Measurements from ENCODE around the gene ADRA2C.
A peak's percentile ranks its signal among the peaks of the same experiment; 100 is the strongest.
"Not testable (repeated sequence)": the region's sequence is repeated elsewhere in the genome, so short reads cannot be mapped to it uniquely, and the experiment has no call there.

ADRA2C gene

DNA sequence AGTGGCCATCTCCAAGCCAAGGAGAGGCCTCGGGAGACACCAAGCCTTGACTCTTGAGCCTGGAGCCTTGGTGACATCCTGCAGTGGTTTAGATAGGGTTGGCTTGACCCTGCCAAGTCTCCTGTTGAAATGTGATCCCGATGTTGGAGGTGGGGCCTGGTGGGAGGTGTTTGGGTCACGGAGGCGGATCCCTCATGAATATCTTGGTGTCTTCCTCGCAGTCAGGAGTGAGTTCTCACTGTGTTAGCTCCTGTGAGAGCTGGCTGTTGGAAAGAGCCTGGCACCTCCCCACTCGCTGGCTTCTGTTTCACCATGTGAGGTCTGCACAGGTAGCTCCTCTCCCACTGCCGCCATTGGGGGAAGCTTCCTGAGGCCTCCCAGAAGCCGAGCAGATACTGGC is 38.8 kb downstream of the ADRA2C start:
- Mint-ChIP-seq H3K36me3 (no peaks in the 10 kb centered on the region), H3K4me3 (no peak overlapping the region)
- no peak for ATAC-seq

DNA sequence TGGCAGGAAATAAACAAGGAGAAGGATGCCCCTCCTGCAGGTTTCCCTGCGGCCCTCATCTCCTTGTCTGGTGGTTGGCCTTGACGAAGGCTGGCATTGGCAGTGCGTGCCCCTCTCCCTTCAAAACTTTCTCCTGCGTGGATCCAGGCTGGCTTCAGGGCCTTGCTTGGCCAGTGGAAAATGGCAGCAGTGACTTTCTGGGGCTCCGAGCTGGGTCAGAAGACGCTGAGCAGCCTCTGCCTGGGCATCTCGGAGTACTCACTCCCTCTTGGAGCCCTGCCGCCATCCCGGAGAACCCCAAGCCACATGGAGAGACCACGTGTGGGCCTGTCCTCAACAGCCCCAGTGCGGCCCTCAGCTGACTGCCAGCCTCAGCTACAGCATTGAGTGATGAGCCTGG is 39.5 kb downstream of the ADRA2C start:
- DNase-seq (ENCODE audit: low spot score in 2 of 2), result no peak
- Mint-ChIP-seq H3K4me1 (no peaks in the 10 kb centered on the region), H3K27ac (no peak overlapping the region), H3K4me3 (no peak overlapping the region), H3K36me3 (no peaks in the 10 kb centered on the region), H3K9me3 (no peaks in the 10 kb centered on the region)
- ATAC-seq, result no peak

More for the DNA sequence above, 38.8 kb downstream of the ADRA2C start:
- Mint-ChIP-seq H3K4me1 (no peaks in the 10 kb centered on the region), H3K9me3 (no peaks in the 10 kb centered on the region), H3K27ac (no peak overlapping the region)
- no peak for DNase-seq (ENCODE audit: low spot score in 2 of 2)

- DNase-seq (ENCODE audit: low spot score in 2 of 2), result no peak
- H3K9me3 Mint-ChIP-seq, result no peaks in the 10 kb centered on the region
- no peak overlapping the region for H3K27ac Mint-ChIP-seq
- no peak for ATAC-seq
- H3K4me3 Mint-ChIP-seq, result no peak overlapping the region
- H3K4me1 Mint-ChIP-seq, result no peaks in the 10 kb centered on the region
- H3K36me3 Mint-ChIP-seq, result no peaks in the 10 kb centered on the region
Measured at GRCh38 chr4:3807311-3807710, 41.1 kb downstream of the ADRA2C start.

- no peak overlapping the region for H3K27ac Mint-ChIP-seq
- no peak for ATAC-seq
- H3K36me3 Mint-ChIP-seq, result no peaks in the 10 kb centered on the region
- DNase-seq (ENCODE audit: low spot score in 2 of 2), result no peak
- H3K4me3 Mint-ChIP-seq, result no peak overlapping the region
- no peaks in the 10 kb centered on the region for H3K9me3 Mint-ChIP-seq
- H3K4me1 Mint-ChIP-seq, result no peaks in the 10 kb centered on the region
Measured at GRCh38 chr4:3807822-3808496, 41.8 kb downstream of the ADRA2C start.

DNA sequence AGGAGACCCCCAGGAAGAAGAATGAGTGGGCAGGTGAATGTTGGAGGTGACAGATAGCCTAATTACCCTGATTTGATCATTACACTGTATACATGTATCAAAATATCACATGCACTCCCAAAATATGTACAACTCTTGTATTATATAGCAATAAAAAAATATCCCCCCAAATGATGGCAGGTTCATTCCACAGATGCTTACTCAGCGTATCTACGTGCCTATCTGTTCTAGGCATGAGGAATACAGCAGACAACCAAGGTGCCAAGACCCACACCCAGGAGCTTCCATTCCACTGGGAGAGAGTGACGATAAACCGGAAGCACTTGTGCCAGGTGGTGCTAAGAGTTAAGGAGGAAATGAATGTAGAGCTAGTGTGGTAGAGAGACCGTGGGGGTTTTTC is 42.4 kb downstream of the ADRA2C start:
- DNase-seq (ENCODE audit: low spot score in 2 of 2), result no peak
- H3K4me3 Mint-ChIP-seq, result no peak overlapping the region
- H3K27ac Mint-ChIP-seq, result no peak overlapping the region
- no peaks in the 10 kb centered on the region for H3K4me1 Mint-ChIP-seq
- no peak for ATAC-seq
- H3K36me3 Mint-ChIP-seq, result no peaks in the 10 kb centered on the region
- no peaks in the 10 kb centered on the region for H3K9me3 Mint-ChIP-seq

GRCh38 chr4:3809028-3809427 is 42.8 kb downstream of the ADRA2C start:
- H3K9me3 Mint-ChIP-seq, result no peaks in the 10 kb centered on the region
- H3K27ac Mint-ChIP-seq, result no peak overlapping the region
- H3K4me1 Mint-ChIP-seq, result no peaks in the 10 kb centered on the region
- ATAC-seq, result no peak
- DNase-seq (ENCODE audit: low spot score in 2 of 2), result no peak
- no peaks in the 10 kb centered on the region for H3K36me3 Mint-ChIP-seq
- H3K4me3 Mint-ChIP-seq, result no peak overlapping the region

- no peak overlapping the region for H3K4me3 Mint-ChIP-seq
- no peaks in the 10 kb centered on the region for H3K9me3 Mint-ChIP-seq
- ATAC-seq (no peak), DNase-seq (ENCODE audit: low spot score in 2 of 2) (no peak)
- H3K36me3 Mint-ChIP-seq, result no peaks in the 10 kb centered on the region
- no peak overlapping the region for H3K27ac Mint-ChIP-seq
- no peaks in the 10 kb centered on the region for H3K4me1 Mint-ChIP-seq
Measured at GRCh38 chr4:3809451-3810110, 43.4 kb downstream of the ADRA2C start.

DNA sequence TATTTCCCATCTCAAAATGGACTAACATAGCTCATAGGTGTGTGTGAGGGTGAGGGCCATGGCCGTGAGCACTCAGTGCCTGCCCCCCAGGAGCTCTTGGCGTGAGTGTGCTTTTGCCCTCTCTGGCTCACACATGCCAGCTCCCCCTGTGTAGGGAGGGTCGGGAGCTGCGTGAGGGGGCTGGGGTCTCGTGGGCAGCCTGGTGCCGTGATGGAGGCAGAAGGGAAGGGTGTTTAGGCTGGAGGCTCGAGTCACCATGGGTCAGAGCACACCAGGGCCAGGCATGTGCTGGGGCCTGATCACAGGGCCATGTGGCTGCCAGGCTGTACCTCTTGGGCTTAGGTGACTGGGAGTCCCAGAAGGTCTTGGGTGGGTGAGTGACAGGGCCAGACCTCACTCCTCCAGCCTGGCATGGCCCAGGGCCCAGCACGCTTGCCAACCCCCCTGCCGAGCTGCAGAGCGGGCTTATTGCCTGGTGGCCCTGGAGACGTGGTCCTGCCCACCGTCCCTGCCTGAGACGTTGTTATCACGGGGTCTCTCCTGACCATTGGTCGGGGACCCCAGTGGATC is 44.0 kb downstream of the ADRA2C start:
- H3K9me3 Mint-ChIP-seq, result no peaks in the 10 kb centered on the region
- H3K4me1 Mint-ChIP-seq, result no peaks in the 10 kb centered on the region
- DNase-seq (ENCODE audit: low spot score in 2 of 2) (no peak), ATAC-seq (no peak)
- H3K27ac Mint-ChIP-seq, result no peak overlapping the region
- H3K36me3 Mint-ChIP-seq, result no peaks in the 10 kb centered on the region
- H3K4me3 Mint-ChIP-seq, result no peak overlapping the region

DNA sequence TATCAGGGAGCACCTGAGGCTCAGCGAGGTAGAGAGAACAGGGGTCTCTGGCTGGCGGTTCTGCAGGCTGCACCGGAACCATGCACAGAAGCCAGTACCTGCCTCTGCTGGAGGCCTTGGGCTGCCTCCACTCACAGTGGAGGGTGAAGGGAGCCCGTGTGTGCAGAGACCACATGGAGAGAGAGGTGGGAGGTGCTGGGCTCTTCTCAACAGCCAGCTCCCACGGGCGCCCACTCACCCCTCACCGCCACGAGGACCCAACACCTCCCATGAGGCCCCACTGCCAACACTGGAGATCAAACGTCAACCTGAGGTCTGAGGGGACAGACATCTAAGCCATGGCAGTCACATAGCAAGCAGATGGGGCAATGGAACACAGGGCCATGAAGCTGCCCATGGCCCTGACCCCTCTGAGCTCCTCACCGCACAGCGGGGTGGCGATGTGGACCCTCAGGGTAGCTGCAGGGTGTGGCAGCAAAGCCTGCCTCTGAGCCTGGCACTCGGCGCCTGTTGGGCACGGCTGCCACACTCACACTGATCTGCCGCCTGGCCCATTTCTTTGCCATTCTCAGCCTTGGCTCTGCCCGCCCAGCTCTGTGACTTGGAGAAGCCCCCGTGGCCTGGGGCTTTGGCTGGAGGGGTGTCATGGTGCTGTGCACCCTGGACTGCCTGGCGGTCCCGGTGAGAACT is 44.8 kb downstream of the ADRA2C start:
- no peak overlapping the region for H3K27ac Mint-ChIP-seq
- H3K9me3 Mint-ChIP-seq, result no peaks in the 10 kb centered on the region
- H3K36me3 Mint-ChIP-seq, result no peaks in the 10 kb centered on the region
- H3K4me3 Mint-ChIP-seq, result no peak overlapping the region
- no peak for DNase-seq (ENCODE audit: low spot score in 2 of 2)
- no peaks in the 10 kb centered on the region for H3K4me1 Mint-ChIP-seq
- no peak for ATAC-seq

- DNase-seq (ENCODE audit: low spot score in 2 of 2), result no peak
- ATAC-seq, result no peak
- H3K36me3 Mint-ChIP-seq, result no peaks in the 10 kb centered on the region
- no peaks in the 10 kb centered on the region for H3K9me3 Mint-ChIP-seq
- no peak overlapping the region for H3K4me3 Mint-ChIP-seq
- no peak overlapping the region for H3K27ac Mint-ChIP-seq
- no peaks in the 10 kb centered on the region for H3K4me1 Mint-ChIP-seq
Measured at GRCh38 chr4:3811621-3812020, 45.4 kb downstream of the ADRA2C start.

GRCh38 chr4:3812211-3812934 is 46.2 kb downstream of the ADRA2C start:
- Mint-ChIP-seq H3K27ac (no peak overlapping the region), H3K36me3 (no peaks in the 10 kb centered on the region), H3K4me1 (no peaks in the 10 kb centered on the region), H3K9me3 (no peaks in the 10 kb centered on the region), H3K4me3 (no peak overlapping the region)
- ATAC-seq, result no peak
- no peak for DNase-seq (ENCODE audit: low spot score in 2 of 2)

DNA sequence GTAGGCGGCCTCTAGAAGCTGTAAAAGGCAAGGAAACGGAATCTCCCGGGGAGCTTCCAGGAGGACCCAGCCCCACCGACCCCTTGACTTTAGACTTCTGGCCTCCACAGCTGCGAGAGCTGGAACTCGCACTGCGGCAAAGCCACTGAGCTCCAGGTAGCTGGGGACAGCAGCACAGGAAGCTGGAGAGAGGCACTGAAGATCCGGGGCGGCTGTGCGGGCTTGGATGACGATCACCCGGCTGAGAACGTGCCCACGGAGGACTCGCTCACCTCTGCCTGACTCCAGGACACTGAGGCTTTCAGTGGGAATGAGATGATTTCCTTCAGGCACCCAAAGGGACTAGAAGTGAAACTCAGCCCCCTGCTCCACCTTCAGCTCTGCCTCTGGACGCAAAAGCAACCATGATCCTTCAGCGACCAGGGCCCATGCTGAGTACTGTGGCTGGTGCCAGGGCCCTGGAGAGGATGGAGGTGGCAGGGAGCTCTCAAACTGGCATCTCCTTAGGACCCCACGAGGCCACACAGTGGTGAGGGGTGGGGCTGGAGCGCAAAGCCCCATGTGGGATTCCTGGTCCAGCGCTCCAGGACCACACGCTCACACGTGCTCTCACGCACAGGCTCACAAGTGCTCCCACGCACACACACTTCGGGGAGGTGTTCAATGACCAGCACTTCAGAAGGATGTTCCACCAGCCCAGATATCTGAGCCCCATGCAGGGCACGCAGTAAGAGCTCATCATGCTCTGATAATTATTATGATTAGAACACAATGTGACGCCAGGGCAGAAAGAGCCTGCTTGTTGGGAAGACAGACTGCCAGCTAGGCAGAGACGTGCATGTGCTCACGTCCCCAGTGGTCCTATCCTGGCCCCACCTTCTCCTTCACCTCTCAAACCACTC is 47.2 kb downstream of the ADRA2C start:
- DNase-seq (ENCODE audit: low spot score in 2 of 2) (no peak), ATAC-seq (no peak)
- Mint-ChIP-seq H3K27ac (no peak overlapping the region), H3K36me3 (no peaks in the 10 kb centered on the region), H3K9me3 (no peaks in the 10 kb centered on the region), H3K4me3 (no peak overlapping the region), H3K4me1 (no peaks in the 10 kb centered on the region)

DNA sequence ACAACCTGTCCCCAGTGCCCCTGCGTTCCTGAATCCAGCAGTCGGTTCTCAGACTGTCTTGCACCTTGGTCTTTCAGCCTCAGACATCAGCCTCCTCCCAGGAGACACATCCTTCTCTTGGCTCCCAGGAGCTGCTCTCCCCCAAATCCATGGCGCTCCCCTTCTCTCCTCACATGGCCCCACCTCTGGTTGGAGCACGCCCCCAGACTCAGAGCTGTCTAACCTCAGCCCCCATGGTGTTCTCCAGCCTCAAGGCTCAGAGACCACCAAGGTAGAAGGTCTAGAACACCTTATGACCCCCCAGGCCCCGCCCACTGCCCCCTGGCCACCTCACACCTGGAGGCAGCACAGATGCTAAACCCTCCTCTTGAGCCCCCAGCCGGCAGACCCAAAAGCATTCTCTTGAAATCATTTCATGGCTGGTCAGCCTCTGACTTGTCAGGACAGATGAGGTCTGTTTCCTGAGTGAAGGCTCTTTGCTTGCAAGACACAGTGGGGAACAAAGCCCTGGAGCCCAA is 47.9 kb downstream of the ADRA2C start:
- Mint-ChIP-seq H3K4me1 (no peaks in the 10 kb centered on the region), H3K4me3 (no peak overlapping the region), H3K9me3 (no peaks in the 10 kb centered on the region), H3K36me3 (no peaks in the 10 kb centered on the region), H3K27ac (no peak overlapping the region)
- no peak for ATAC-seq
- no peak for DNase-seq (ENCODE audit: low spot score in 2 of 2)

DNA sequence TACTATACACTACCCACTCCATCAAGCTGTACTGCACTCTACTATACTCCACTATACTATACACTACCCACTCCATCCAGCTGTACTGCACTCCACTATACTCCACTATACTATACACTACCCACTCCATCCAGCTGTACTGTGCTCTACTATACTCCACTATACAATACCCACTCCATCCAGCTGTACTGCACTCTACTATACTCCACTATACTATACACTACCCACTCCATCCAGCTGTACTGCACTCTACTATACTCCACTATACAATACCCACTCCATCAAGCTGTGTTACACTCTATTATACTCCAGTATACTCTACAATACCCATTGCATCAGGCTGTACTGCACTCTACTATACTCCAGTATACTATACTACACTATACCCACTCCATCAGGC is 48.7 kb downstream of the ADRA2C start:
- H3K36me3 Mint-ChIP-seq; H3K9me3 Mint-ChIP-seq; H3K4me3 Mint-ChIP-seq; H3K27ac Mint-ChIP-seq; DNase-seq (ENCODE audit: low spot score in 2 of 2); H3K4me1 Mint-ChIP-seq: not testable (repeated sequence)
- peak; percentile 36 for ATAC-seq

Data from stimulated activated effector memory CD8-positive, alpha-beta T cell treated with anti-CD3 and anti-CD28 coated beads, Interleukin-12 subunit alpha, Interleukin-12 subunit beta, amount 100 ng/mL, for 72 hours (primary cell).